ENCODE results near the gene NFIA. TPM values are rescaled to one million over a fixed set of nuclear protein-coding genes. Genes with fewer than 3 reads are reported as not detected.

The NFIA gene
- total and polyA plus RNA-seq, 2 of the 13 experiments (the other 11 are each of a cell fraction or from before 2014, with no cell fraction given), result 14.7 to 28.5 TPM

DNA sequence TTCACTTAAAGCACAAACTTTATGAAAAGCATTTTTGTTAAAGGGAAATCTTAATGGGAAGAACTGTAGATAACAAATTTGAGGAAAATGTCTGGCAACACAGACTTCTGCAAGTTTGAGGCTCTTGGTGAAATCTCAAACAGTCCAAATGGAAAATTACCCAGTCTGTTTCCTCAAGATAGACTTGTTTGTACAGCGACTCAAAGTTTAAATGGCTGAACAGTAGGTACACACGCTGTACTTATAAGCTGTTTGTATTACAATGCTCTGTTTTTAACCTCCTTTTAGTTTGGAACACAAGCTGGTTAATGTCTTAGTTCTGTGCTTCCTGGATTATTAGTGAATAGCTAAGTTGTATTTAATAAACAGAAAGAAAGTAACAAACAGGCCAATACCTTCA is 217.1 kb downstream of the NFIA start:
- H3K9me3 ChIP-seq (ENCODE audit: low read length), result no peaks in the 10 kb centered on the region
- peak overlapping the region; percentile 59 for H3K4me2 ChIP-seq (ENCODE audit: low read depth, low read length)
- FAIRE-seq, result peak; percentile 85
- peak overlapping the region; percentile 51 for H3K27ac ChIP-seq (ENCODE audit: extremely low read length, insufficient read depth, low read length)
- H3K4me1 ChIP-seq (ENCODE audit: insufficient read depth, low read length), result peaks cover 80% of the 10 kb centered on the region
- intact Hi-C loops (cut with micrococcal nuclease; ENCODE audit: unreplicated experiment), result no loop called here
- ATAC-seq, result peak; percentile 75
- ChIA-PET CTCF (ENCODE audit: low intra/inter-chr PET ratio, low total read pairs) (no interaction called here), POLR2A (interaction anchor here (0.7 to 0.8 kb wide), 3 partner anchors 35 to 115 kb away, joined by 3 to 4 read pairs (median 4); no protein-coding TSS in a partner anchor)
- H4K20me1 ChIP-seq (ENCODE audit: insufficient read depth, low read length), result no peaks in the 10 kb centered on the region
- H3K27me3 ChIP-seq (ENCODE audit: control insufficient read depth in 1 of 2, insufficient read depth in 2 of 2, low read length in 2 of 2), result no peaks in the 10 kb centered on the region
- 0 out of 5 replicates have a peak, but pooled peaks cover 0 to 9% of the 10 kb centered on the region in 2 experiments for H3K36me3 ChIP-seq (replicated peaks in 1 of 2; ENCODE audit: control insufficient read depth in 1 of 2, insufficient read depth in 2 of 2, low read length in 2 of 2)
- BruUV-seq (replicated peaks), result no TSS peak
- no peak overlapping the region for H3K9ac ChIP-seq (ENCODE audit: insufficient read depth, low read depth, low read length)
- H3K4me3 ChIP-seq (replicated peaks in 1 of 3; ENCODE audit: insufficient read depth in 1 of 3, low read depth in 2 of 3, low read length in 3 of 3), result peak overlapping the region in 1 of 3 experiments; percentile 22; a peak in 3 of 6 replicates
- DNase-seq (ENCODE audit: low spot score), result peak; percentile 60
- in situ Hi-C loops (cut with HindIII; ENCODE audit: extremely low pct_ligation_motif_present, low pct_unique_long_range_greater_than_20kb), result loop anchor here (10.0 kb wide), 1 partner anchor 65 kb away; no protein-coding TSS in a partner anchor
- H3K79me2 ChIP-seq (ENCODE audit: insufficient read depth, low read length), result peaks cover 49% of the 10 kb centered on the region
- 0% methylated on average over 2 of the region's 2 CpGs for WGBS (ENCODE audit: low lambda C conversion rate)
- no peak overlapping the region for H2AFZ ChIP-seq (ENCODE audit: low read length)
- peak; percentile 83 for TF ChIP-seq ELF3 (CRISPR knock-in tag; IDR thresholded peaks at IDR 0.05)
- TF ChIP-seq PHF21A (CRISPR knock-in tag; IDR thresholded peaks at IDR 0.05), result 0 out of 2 replicates have a peak, but pooled peaks have one; percentile 40
- TF ChIP-seq GATA4 (IDR thresholded peaks at IDR 0.05; ENCODE audit: borderline replicate concordance, low read depth), result peak; percentile 26; the same call in 1 of the 2 replicates
- TF ChIP-seq GATAD2A (CRISPR knock-in tag; IDR thresholded peaks at IDR 0.05), result peak; percentile 93
- TF ChIP-seq FOXK1 (CRISPR knock-in tag; IDR thresholded peaks at IDR 0.05; ENCODE audit: borderline replicate concordance, low read depth), result 0 out of 2 replicates have a peak, but pooled peaks have one; percentile 28
- TF ChIP-seq HMGXB3 (CRISPR knock-in tag; IDR thresholded peaks at IDR 0.05; ENCODE audit: borderline replicate concordance), result peak; percentile 45; the same call in 1 of the 2 replicates
- 0 out of 4 replicates have a peak, but pooled peaks of 1 of the 2 experiments have one; percentile 34 for TF ChIP-seq ATF4 (CRISPR knock-in tag; IDR thresholded peaks at IDR 0.05)
- TF ChIP-seq RBM22 (optimal IDR thresholded peaks at IDR 0.05; ENCODE audit: low read length), result peak; percentile 14
- TF ChIP-seq, protein P1, sequence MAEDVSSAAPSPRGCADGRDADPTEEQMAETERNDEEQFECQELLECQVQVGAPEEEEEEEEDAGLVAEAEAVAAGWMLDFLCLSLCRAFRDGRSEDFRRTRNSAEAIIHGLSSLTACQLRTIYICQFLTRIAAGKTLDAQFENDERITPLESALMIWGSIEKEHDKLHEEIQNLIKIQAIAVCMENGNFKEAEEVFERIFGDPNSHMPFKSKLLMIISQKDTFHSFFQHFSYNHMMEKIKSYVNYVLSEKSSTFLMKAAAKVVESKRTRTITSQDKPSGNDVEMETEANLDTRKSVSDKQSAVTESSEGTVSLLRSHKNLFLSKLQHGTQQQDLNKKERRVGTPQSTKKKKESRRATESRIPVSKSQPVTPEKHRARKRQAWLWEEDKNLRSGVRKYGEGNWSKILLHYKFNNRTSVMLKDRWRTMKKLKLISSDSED (CRISPR knock-in tag; IDR thresholded peaks at IDR 0.05), result no peak
- peak; percentile 77; the same call in 1 of the 2 replicates for TF ChIP-seq NFIC (IDR thresholded peaks at IDR 0.05; ENCODE audit: low read length)
- TF ChIP-seq NFE2L1 (CRISPR knock-in tag; IDR thresholded peaks at IDR 0.05; ENCODE audit: borderline replicate concordance), result no peak
- TF ChIP-seq, protein P2, sequence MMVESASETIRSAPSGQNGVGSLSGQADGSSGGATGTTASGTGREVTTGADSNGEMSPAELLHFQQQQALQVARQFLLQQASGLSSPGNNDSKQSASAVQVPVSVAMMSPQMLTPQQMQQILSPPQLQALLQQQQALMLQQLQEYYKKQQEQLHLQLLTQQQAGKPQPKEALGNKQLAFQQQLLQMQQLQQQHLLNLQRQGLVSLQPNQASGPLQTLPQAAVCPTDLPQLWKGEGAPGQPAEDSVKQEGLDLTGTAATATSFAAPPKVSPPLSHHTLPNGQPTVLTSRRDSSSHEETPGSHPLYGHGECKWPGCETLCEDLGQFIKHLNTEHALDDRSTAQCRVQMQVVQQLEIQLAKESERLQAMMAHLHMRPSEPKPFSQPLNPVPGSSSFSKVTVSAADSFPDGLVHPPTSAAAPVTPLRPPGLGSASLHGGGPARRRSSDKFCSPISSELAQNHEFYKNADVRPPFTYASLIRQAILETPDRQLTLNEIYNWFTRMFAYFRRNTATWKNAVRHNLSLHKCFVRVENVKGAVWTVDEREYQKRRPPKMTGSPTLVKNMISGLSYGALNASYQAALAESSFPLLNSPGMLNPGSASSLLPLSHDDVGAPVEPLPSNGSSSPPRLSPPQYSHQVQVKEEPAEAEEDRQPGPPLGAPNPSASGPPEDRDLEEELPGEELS (CRISPR knock-in tag; IDR thresholded peaks at IDR 0.05), result peak; percentile 86
- TF ChIP-seq ZNF124 (CRISPR knock-in tag; IDR thresholded peaks at IDR 0.05), result peak; percentile 45; the same call in 1 of the 2 replicates
- no peak for TF ChIP-seq TCF12 (IDR thresholded peaks at IDR 0.05)
- no peak for TF ChIP-seq TCF12 (CRISPR knock-in tag; IDR thresholded peaks at IDR 0.05)
